GM12878 (cell line): ENCODE results near the gene HENMT1. TPM values are rescaled to one million over a fixed set of nuclear protein-coding genes. Genes with fewer than 3 reads are reported as not detected.

Source experiments
- ATAC-seq: fragments of 200-7000 bp; cut with Tn5 transposase; 3 replicates; pipeline ENCODE4 v1.9.1; 2020; ENCODE audit warnings: mild to moderate bottlenecking, moderate library complexity
- BruUV-seq: library from RNA; stranded (reverse); fragments of 400-500 nt; replicated peaks from 2 replicates; lab custom pipeline; 2021; lab: Mats Ljungman, UMichigan
- CTCF ChIA-PET: fragments of 300-600 bp; sonication (Branson Sonifier 250); formaldehyde crosslinking; extraction: SDS; loops from one replicate; lab custom pipeline; 2021; ENCODE audit warnings: inconsistent platforms; lab: Yijun Ruan, JAX
- POLR2A ChIA-PET: fragments of 350-600 bp; formaldehyde crosslinking; extraction: SDS; loops from one replicate; lab custom pipeline; 2021; ENCODE audit warnings: inconsistent platforms; lab: Charles Lee
- RAD21 ChIA-PET: fragments of 300-600 bp; sonication (Branson Sonifier 250); formaldehyde crosslinking; loops from one replicate; lab custom pipeline; 2023; ENCODE audit warnings: antibody characterized with exemption; ENCODE audit not compliant: unreplicated experiment; lab: Charles Lee
- SMC1A ChIA-PET: fragments of 300-600 bp; sonication (Branson Sonifier 250); formaldehyde crosslinking; loops from one replicate; lab custom pipeline; 2023; ENCODE audit not compliant: unreplicated experiment, uncharacterized antibody; lab: Charles Lee
- DNase-seq: peaks from one replicate; pipeline ENCODE4 v3.0.0-alpha.2; 2011; ENCODE audit warnings: low read depth, low spot score
- FAIRE-seq: peaks from 3 replicates; lab custom pipeline; 2011; peaks lifted over from hg19 to GRCh38; lab: Jason Lieb, UNC
- H2AFZ ChIP-seq: 2 replicates; pipeline ENCODE4 v1.6.0; 2011; ENCODE audit warnings: low read depth, low read length, control low read depth; ENCODE audit not compliant: control insufficient read depth
- H3K27ac ChIP-seq: 2 replicates; pipeline ENCODE4 v1.5.1; 2011; ENCODE audit warnings: control low read depth; ENCODE audit not compliant: control insufficient read depth, insufficient read depth
- H3K27me3 ChIP-seq, 2 experiments: replicated peaks in 1 of 2; 2 replicates each; pipeline versions ENCODE4 v1.6.0 to v1.6.1; 2011; ENCODE audit warnings: low read length in 1 of 2; ENCODE audit not compliant: control insufficient read depth in 2 of 2, insufficient read depth in 2 of 2
- H3K36me3 ChIP-seq, 2 experiments: 2 replicates each; pipeline ENCODE4 v1.5.1; 2011; ENCODE audit warnings: low read length in 1 of 2; ENCODE audit not compliant: control insufficient read depth in 2 of 2, insufficient read depth in 2 of 2
- H3K4me1 ChIP-seq: 2 replicates; pipeline ENCODE4 v1.6.1; 2011; ENCODE audit warnings: mild to moderate bottlenecking, low read length, moderate library complexity, mixed read lengths; ENCODE audit not compliant: control insufficient read depth, insufficient read depth
- H3K4me2 ChIP-seq: 2 replicates; pipeline ENCODE4 v1.6.0; 2011; ENCODE audit warnings: control low read depth; ENCODE audit not compliant: control insufficient read depth, insufficient read depth
- H3K4me3 ChIP-seq: fragments of 200-600 bp; sonication (generic); 2 replicates; pipeline ENCODE4 v1.5.1; 2016
- H3K79me2 ChIP-seq: 2 replicates; pipeline ENCODE4 v1.6.0; 2011; ENCODE audit warnings: low read length; ENCODE audit not compliant: control insufficient read depth, insufficient read depth
- H3K9ac ChIP-seq: 2 replicates; pipeline ENCODE4 v1.8.0; 2011; ENCODE audit warnings: low read length, control low read depth, mixed read lengths; ENCODE audit not compliant: control insufficient read depth, insufficient read depth
- H3K9me3 ChIP-seq: replicated peaks from 3 replicates; pipeline ENCODE4 v1.5.1; 2011; ENCODE audit warnings: mild to moderate bottlenecking, low read length; ENCODE audit not compliant: control insufficient read depth, insufficient read depth
- H4K20me1 ChIP-seq: 2 replicates; pipeline ENCODE4 v1.6.0; 2011; ENCODE audit not compliant: control insufficient read depth, insufficient read depth
- BHLHE40 ChIP-seq, 2 experiments: fragments of 450-650 bp in 1 of 2; IDR thresholded peaks; 2 replicates each; pipeline ENCODE4 v1.6.1; 2011 to 2017; ENCODE audit warnings: low read depth in 2 of 2, borderline replicate concordance in 1 of 2, improper control_type of control experiment in 1 of 2, low read length in 1 of 2, mild to moderate bottlenecking in 1 of 2
- CHD2 ChIP-seq: IDR thresholded peaks from 2 replicates; pipeline ENCODE4 v1.6.1; 2011; ENCODE audit warnings: low read depth, low read length, improper control_type of control experiment, borderline replicate concordance
- DPF2 ChIP-seq: fragments of 450-650 bp; IDR thresholded peaks from 2 replicates; pipeline ENCODE4 v1.6.1; 2017; ENCODE audit warnings: mild to moderate bottlenecking
- KDM1A ChIP-seq: fragments of 200-600 bp; sonication (generic); IDR thresholded peaks from 2 replicates; pipeline ENCODE4 v1.6.1; 2016; ENCODE audit warnings: borderline replicate concordance
- KLF5 ChIP-seq: fragments of 450-650 bp; IDR thresholded peaks from 2 replicates; pipeline ENCODE4 v1.6.1; 2014; ENCODE audit warnings: mild to moderate bottlenecking; ENCODE audit not compliant: partially characterized antibody
- NR2C1 ChIP-seq: fragments of 450-650 bp; IDR thresholded peaks from 2 replicates; pipeline ENCODE4 v1.6.1; 2017; ENCODE audit warnings: antibody characterized with exemption, mild to moderate bottlenecking, moderate library complexity
- PAX5 ChIP-seq: IDR thresholded peaks from 2 replicates; pipeline ENCODE4 v1.6.1; 2011; ENCODE audit warnings: low read depth, low read length, borderline replicate concordance
- STAT1 ChIP-seq: fragments of 450-650 bp; conservative IDR thresholded peaks from 2 replicates; pipeline ENCODE4 v1.6.1; 2014; ENCODE audit warnings: antibody characterized with exemption, mild to moderate bottlenecking
- STAT3 ChIP-seq: IDR thresholded peaks from 2 replicates; pipeline ENCODE4 v1.6.1; 2011; ENCODE audit warnings: low read depth, low read length, improper control_type of control experiment
- ZNF24 ChIP-seq: fragments of 450-650 bp; IDR thresholded peaks from 2 replicates; pipeline ENCODE4 v1.6.1; 2017; ENCODE audit warnings: antibody characterized with exemption, mild to moderate bottlenecking
- WGBS: methylation state at CpG from one replicate; pipeline ENCODE4 v1.1.6; 2016; ENCODE audit warnings: low lambda C conversion rate; ENCODE audit not compliant: insufficient replicate concordance, insufficient coverage; ENCODE audit errors: missing lambda C conversion rate; 5-methylcytosine and 5-hydroxymethylcytosine counted together
- in situ Hi-C: fragments of 300-500 bp; cut with MboI; formaldehyde crosslinking; loops from 9 replicates; pipeline ENCODE4 v1.14.3; 2018; ENCODE audit warnings: mixed read lengths
- intact Hi-C: fragments of 100-400 bp; cut with micrococcal nuclease; formaldehyde crosslinking; loops from one replicate; pipeline ENCODE4 v1.14.2; 2022; ENCODE audit not compliant: unreplicated experiment
- polyA plus RNA-seq, 11 experiments: library from polyadenylated mRNA; depleted of rRNA in 4 of 11; unstranded in 6 of 11; stranded (reverse) in 5 of 11; fragments of >200 nt; fragmentation: Nextera tagmentation in 4 of 11; fragmentation: Illumina TruSeq in 1 of 11; extraction: Ambion mirVana in 4 of 11; extraction: Trizol in 1 of 11; gene quantifications; 1 replicate in 1 of 11; 2 replicates in 10 of 11; pipeline versions ENCODE4 v1.2.1 to v1.2.3, GENCODE V29; 2011 to 2016; ENCODE audit warnings: inconsistent platforms in 2 of 11, missing spikeins in 2 of 11, low read depth in 1 of 11
- total RNA-seq, 4 experiments: library from RNA; depleted of rRNA in 3 of 4; stranded (reverse); fragments of >200 nt in 3 of 4; fragmentation: Illumina TruSeq in 1 of 4; extraction: Trizol in 1 of 4; gene quantifications; 2 replicates each; pipeline versions ENCODE4 v1.2.1 to v1.2.3, GENCODE V29; 2013 to 2021

Gene HENMT1
- total and polyA plus RNA-seq, 10 of the 15 experiments (the other 5 are each of a cell fraction or from before 2014, with no cell fraction given): 4.4 to 15.6 (median 10.4) TPM

DNA sequence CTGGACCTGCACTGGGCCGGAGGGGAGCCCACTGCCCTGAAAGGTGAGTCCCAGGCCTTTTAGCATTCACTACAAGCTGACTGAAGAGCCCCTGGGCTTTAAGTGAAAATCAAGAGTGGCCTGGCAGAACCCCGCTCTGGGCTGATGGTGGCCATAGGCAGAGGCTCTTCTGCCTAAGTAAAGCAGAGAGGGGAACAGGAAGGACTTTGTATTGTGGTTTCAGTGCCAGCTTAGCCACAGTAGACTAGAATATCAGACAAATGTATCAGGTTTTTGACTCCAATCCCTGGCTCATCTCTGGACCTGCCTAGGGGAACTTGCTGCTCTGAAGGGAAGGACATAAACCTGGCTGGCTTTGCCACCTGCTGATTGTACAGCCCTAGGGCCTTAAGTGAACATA, 10.2 kb upstream of the HENMT1 start:
- FAIRE-seq (no peak), DNase-seq (no peak), ATAC-seq (0 out of 3 replicates have a peak, but pooled peaks have one; percentile 27)
- in situ Hi-C loops (no loop called here), intact Hi-C loops (loop anchor here (10.0 kb wide), 1 partner anchor 56 kb away; no protein-coding TSS in a partner anchor)
- TF ChIP-seq STAT1: no peak
- TF ChIP-seq KDM1A: no peak
- TF ChIP-seq BHLHE40 (IDR thresholded peaks at IDR 0.05; ENCODE audit: borderline replicate concordance in 1 of 2, low read depth in 2 of 2, low read length in 1 of 2): no peak
- TF ChIP-seq CHD2: no peak
- no peak for TF ChIP-seq STAT3
- TF ChIP-seq KLF5: no peak
- no peak for TF ChIP-seq NR2C1
- TF ChIP-seq DPF2: no peak
- no peak for TF ChIP-seq PAX5
- no peak for TF ChIP-seq ZNF24
- WGBS: 27% methylated on average over 2 of the region's 2 CpGs
- no peaks in the 10 kb centered on the region for H4K20me1 ChIP-seq
- H3K4me2 ChIP-seq: no peak overlapping the region
- POLR2A ChIA-PET: no interaction called here
- SMC1A ChIA-PET: no interaction called here
- H3K36me3 ChIP-seq: no peaks in the 10 kb centered on the region
- CTCF ChIA-PET: no interaction called here
- no peaks in the 10 kb centered on the region for H3K4me1 ChIP-seq
- BruUV-seq: no TSS peak
- no peak overlapping the region for H2AFZ ChIP-seq
- H3K9ac ChIP-seq: no peak overlapping the region
- no peaks in the 10 kb centered on the region for H3K9me3 ChIP-seq
- H3K79me2 ChIP-seq: no peaks in the 10 kb centered on the region
- no peak overlapping the region for H3K27ac ChIP-seq
- H3K4me3 ChIP-seq: no peak overlapping the region
- RAD21 ChIA-PET: no interaction called here
- no peaks in the 10 kb centered on the region for H3K27me3 ChIP-seq
